Nephron (organoid): ENCODE measurements around the gene MT3.

Source experiments
- H3K27ac Mint-ChIP-seq, 3 experiments: 2 replicates each; pipeline ENCODE4 v1.8.0; 2020; ENCODE audit warnings: mixed read lengths in 3 of 3, mild to moderate bottlenecking in 2 of 3, moderate library complexity in 1 of 3
- H3K27me3 Mint-ChIP-seq: 2 replicates; pipeline ENCODE4 v1.8.0; 2021; ENCODE audit warnings: low read depth, mild to moderate bottlenecking, moderate library complexity, mixed read lengths
- H3K36me3 Mint-ChIP-seq: 2 replicates; pipeline ENCODE4 v1.8.0; 2020; ENCODE audit warnings: low read depth, mixed read lengths
- H3K4me1 Mint-ChIP-seq: 2 replicates; pipeline ENCODE4 v1.8.0; 2020; ENCODE audit warnings: mixed read lengths
- H3K4me3 Mint-ChIP-seq, 3 experiments: 2 replicates each; pipeline ENCODE4 v1.8.0; 2020; ENCODE audit warnings: mild to moderate bottlenecking in 3 of 3, mixed read lengths in 3 of 3, moderate library complexity in 2 of 3
- H3K9me3 Mint-ChIP-seq: 2 replicates; pipeline ENCODE4 v1.8.0; 2020; ENCODE audit warnings: mixed read lengths
- TF ChIP-seq, protein P1 (sequence below), 3 experiments: fragments of 200-600 bp; sonication (generic); IDR thresholded peaks; one replicate each; pipeline ENCODE4 v1.5.0; 2021; ENCODE audit warnings: antibody characterized with exemption in 3 of 3; ENCODE audit not compliant: unreplicated experiment in 3 of 3

MT3 gene

GRCh38 chr16:56614549-56614991 lies 25.2 kb downstream of the MT3 start:
- peaks cover 67% of the 10 kb centered on the region for H3K27me3 Mint-ChIP-seq
- H3K4me1 Mint-ChIP-seq, result peaks cover 22% of the 10 kb centered on the region
- H3K36me3 Mint-ChIP-seq, result no peaks in the 10 kb centered on the region
- H3K9me3 Mint-ChIP-seq, result no peaks in the 10 kb centered on the region
- H3K27ac Mint-ChIP-seq, result no peak overlapping the region
- TF ChIP-seq, protein P1, sequence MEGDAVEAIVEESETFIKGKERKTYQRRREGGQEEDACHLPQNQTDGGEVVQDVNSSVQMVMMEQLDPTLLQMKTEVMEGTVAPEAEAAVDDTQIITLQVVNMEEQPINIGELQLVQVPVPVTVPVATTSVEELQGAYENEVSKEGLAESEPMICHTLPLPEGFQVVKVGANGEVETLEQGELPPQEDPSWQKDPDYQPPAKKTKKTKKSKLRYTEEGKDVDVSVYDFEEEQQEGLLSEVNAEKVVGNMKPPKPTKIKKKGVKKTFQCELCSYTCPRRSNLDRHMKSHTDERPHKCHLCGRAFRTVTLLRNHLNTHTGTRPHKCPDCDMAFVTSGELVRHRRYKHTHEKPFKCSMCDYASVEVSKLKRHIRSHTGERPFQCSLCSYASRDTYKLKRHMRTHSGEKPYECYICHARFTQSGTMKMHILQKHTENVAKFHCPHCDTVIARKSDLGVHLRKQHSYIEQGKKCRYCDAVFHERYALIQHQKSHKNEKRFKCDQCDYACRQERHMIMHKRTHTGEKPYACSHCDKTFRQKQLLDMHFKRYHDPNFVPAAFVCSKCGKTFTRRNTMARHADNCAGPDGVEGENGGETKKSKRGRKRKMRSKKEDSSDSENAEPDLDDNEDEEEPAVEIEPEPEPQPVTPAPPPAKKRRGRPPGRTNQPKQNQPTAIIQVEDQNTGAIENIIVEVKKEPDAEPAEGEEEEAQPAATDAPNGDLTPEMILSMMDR (IDR thresholded peaks at IDR 0.05; ENCODE audit: unreplicated experiment in 3 of 3), result no peak
- no peak overlapping the region for H3K4me3 Mint-ChIP-seq

GRCh38 chr16:56615353-56615752 lies 26.0 kb downstream of the MT3 start:
- Mint-ChIP-seq H3K27ac (no peak overlapping the region), H3K36me3 (no peaks in the 10 kb centered on the region), H3K4me3 (no peak overlapping the region)

DNA sequence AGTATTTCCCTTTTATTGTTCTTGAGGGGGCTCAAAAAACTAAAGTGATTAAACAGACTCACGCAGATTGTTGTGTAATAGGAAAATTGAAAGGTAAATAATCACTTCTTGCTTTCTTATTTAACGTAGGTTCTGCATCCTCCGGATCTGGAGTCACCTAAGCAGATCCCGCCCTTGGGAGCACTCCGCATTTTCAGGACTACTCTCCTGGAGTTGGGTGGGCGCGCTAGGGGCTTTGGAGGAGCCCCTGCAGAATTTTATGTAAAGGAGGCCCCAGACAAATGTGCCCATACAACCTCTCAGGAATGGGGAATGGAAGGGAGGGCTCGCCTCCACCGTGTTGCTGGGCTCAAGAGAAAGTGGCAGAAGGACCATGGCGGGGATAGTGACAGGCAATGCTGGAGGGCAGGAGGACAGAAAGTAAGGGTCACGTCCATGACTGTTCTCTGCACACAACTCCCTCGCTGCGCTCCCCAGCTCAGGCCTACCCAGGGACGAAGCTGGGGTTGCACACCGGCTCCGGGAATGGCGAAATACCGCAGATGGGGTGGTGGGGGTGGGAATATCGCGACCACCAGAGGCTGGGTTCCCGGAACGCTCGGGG lies 27.4 kb downstream of the MT3 start:
- H3K27me3 Mint-ChIP-seq, result peaks cover 72% of the 10 kb centered on the region
- peak overlapping the region; percentile 32 to 79 (median 72) for H3K4me3 Mint-ChIP-seq
- no peak overlapping the region for H3K27ac Mint-ChIP-seq
- H3K36me3 Mint-ChIP-seq, result no peaks in the 10 kb centered on the region
- TF ChIP-seq, protein P1 (IDR thresholded peaks at IDR 0.05; ENCODE audit: unreplicated experiment in 3 of 3), result no peak
- no peaks in the 10 kb centered on the region for H3K9me3 Mint-ChIP-seq
- peaks cover 5% of the 10 kb centered on the region for H3K4me1 Mint-ChIP-seq

More at GRCh38 chr16:56615353-56615752, 26.0 kb downstream of the MT3 start:
- Mint-ChIP-seq H3K27me3 (peaks cover 70% of the 10 kb centered on the region), H3K4me1 (peaks cover 16% of the 10 kb centered on the region), H3K9me3 (no peaks in the 10 kb centered on the region)
- TF ChIP-seq, protein P1 (IDR thresholded peaks at IDR 0.05; ENCODE audit: unreplicated experiment in 3 of 3), result no peak

GRCh38 chr16:56617212-56618085 lies 28.1 kb downstream of the MT3 start:
- H3K27me3 Mint-ChIP-seq, result peaks cover 79% of the 10 kb centered on the region
- H3K4me3 Mint-ChIP-seq, result peak overlapping the region; percentile 79 to 85 (median 85)
- no peaks in the 10 kb centered on the region for H3K36me3 Mint-ChIP-seq
- peaks cover 5% of the 10 kb centered on the region for H3K4me1 Mint-ChIP-seq
- no peaks in the 10 kb centered on the region for H3K9me3 Mint-ChIP-seq
- no peak overlapping the region for H3K27ac Mint-ChIP-seq
- TF ChIP-seq, protein P1 (IDR thresholded peaks at IDR 0.05; ENCODE audit: unreplicated experiment in 3 of 3), result no peak

- Mint-ChIP-seq H3K36me3 (no peaks in the 10 kb centered on the region), H3K27ac (no peak overlapping the region), H3K9me3 (no peaks in the 10 kb centered on the region), H3K27me3 (peaks cover 86% of the 10 kb centered on the region), H3K4me1 (peaks cover 5% of the 10 kb centered on the region), H3K4me3 (peak overlapping the region in 2 of 3 experiments; percentile 79 to 85)
- TF ChIP-seq, protein P1 (IDR thresholded peaks at IDR 0.05; ENCODE audit: unreplicated experiment in 3 of 3), result no peak
Measured at GRCh38 chr16:56618138-56618537, 28.8 kb downstream of the MT3 start.
